Peyer's patch (tissue), 4 donors: ENCODE measurements around the gene KNSTRN.

ENCODE experiments used
- CTCF ChIP-seq, 6 experiments: fragments of 450-650 bp in 4 of 6; fragments of 200-600 bp in 2 of 6; sonication (generic) in 1 of 6; IDR thresholded peaks; one replicate each; pipeline ENCODE4 v1.5.1; 2017 to 2019; ENCODE audit warnings: antibody characterized with exemption in 6 of 6, mild to moderate bottlenecking in 3 of 6, moderate library complexity in 1 of 6
- POLR2A ChIP-seq, 2 donors: fragments of 450-650 bp; IDR thresholded peaks; one replicate each; pipeline ENCODE4 v1.5.1; 2017; ENCODE audit warnings: antibody characterized with exemption in 2 of 2, mild to moderate bottlenecking in 2 of 2, moderate library complexity in 2 of 2

GRCh38 chr15:40349163-40349562 is 33.4 kb upstream of the KNSTRN start:
- TF ChIP-seq CTCF (IDR thresholded peaks at IDR 0.05) (no peak), POLR2A (IDR thresholded peaks at IDR 0.05) (peak; percentile 27 to 79)
